Activated CD4-positive, alpha-beta T cell treated with anti-CD3 and anti-CD28 coated beads, Interleukin-2, Interleukin-4, amounts not matched to agents 100 ng/mL and 50 ng/mL, durations not matched to agents 16 hours and 8 hours (primary cell): ENCODE measurements around the gene GLA.

Experiments used
- DNase-seq: peaks from one replicate; pipeline ENCODE4 v3.0.0-alpha.2; 2020; ENCODE audit warnings: low spot score

Gene GLA

GRCh38 chrX:101407748-101408531 lies at the start of gene GLA, which contains the start of gene HNRNPH2:
TSS of gene GLA (minus strand) at chrX:101407925. CDS start at chrX:101407903, 22 bp downstream.
TSS of gene HNRNPH2 (plus strand) at chrX:101408222. CDS start at chrX:101411989, 3,767 bp downstream.
- DNase-seq: peak; percentile 92

- no peak for DNase-seq
Observed at GRCh38 chrX:101452056-101452455, 44.3 kb upstream of the GLA start.

GRCh38 chrX:101450961-101451360 lies 43.2 kb upstream of the GLA start:
- DNase-seq: no peak

- no peak for DNase-seq
Observed at GRCh38 chrX:101450085-101450484, 42.4 kb upstream of the GLA start.

GRCh38 chrX:101449279-101449678 lies 41.6 kb upstream of the GLA start:
- DNase-seq: no peak

GRCh38 chrX:101442085-101442484 lies 34.4 kb upstream of the GLA start:
- DNase-seq: no peak

GRCh38 chrX:101430457-101431078 lies 22.8 kb upstream of the GLA start:
- DNase-seq: peak; percentile 63

GRCh38 chrX:101429934-101430333 lies 22.2 kb upstream of the GLA start:
- peak; percentile 42 for DNase-seq

GRCh38 chrX:101427954-101428353 lies 20.2 kb upstream of the GLA start:
- no peak for DNase-seq

- DNase-seq: no peak
Observed at GRCh38 chrX:101419489-101419888, 11.8 kb upstream of the GLA start.

- DNase-seq: peak; percentile 38
Observed at GRCh38 chrX:101417981-101418841, 10.5 kb upstream of the GLA start.

- DNase-seq: no peak
Observed at GRCh38 chrX:101417190-101417589, 9.5 kb upstream of the GLA start.

- no peak for DNase-seq
Observed at GRCh38 chrX:101416691-101417090, 9.0 kb upstream of the GLA start.

- DNase-seq: peak; percentile 68
Observed at GRCh38 chrX:101415180-101416145, 7.7 kb upstream of the GLA start.

GRCh38 chrX:101411984-101412383 lies 4.3 kb upstream of the GLA start:
- no peak for DNase-seq

GRCh38 chrX:101410461-101410860 lies 2.7 kb upstream of the GLA start:
- DNase-seq: no peak

- no peak for DNase-seq
Observed at GRCh38 chrX:101409043-101409442, 1.3 kb upstream of the GLA start.

GRCh38 chrX:101408532-101408841 lies 762 bp upstream of the GLA start:
- DNase-seq: no peak

- DNase-seq: no peak
Observed at GRCh38 chrX:101407167-101407747, 468 bp downstream of the GLA start.

GRCh38 chrX:101399825-101400224 lies 7.9 kb downstream of the GLA start:
- DNase-seq: no peak

- no peak for DNase-seq
Observed at GRCh38 chrX:101398694-101399093, 9.0 kb downstream of the GLA start.
